ENCODE data around the gene SOWAHC.

The SOWAHC gene

DNA sequence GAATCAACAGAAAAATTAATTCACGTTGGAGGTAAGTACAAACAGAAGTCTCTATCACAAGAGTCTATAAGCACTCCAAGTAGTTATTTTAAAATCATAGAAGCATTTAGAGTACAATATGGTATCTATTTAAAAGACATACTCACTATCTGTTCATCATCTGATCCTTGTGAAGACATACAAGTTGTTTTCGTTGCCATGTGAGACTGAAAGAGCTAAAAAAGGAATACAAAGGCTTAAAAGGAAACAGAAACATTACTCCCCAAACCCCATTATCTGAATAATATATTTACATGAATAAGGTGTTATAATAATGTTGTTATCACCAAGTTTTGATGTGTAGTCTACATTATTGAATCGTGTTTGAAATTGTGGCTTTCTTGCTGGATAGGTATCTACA, 21.3 kb upstream of the SOWAHC start:
- no peak overlapping the region for H3K9ac ChIP-seq (ENCODE audit: low read length)
- no peak overlapping the region for H3K4me3 ChIP-seq (ENCODE audit: low read depth, low read length, poor library complexity, severe bottlenecking)
- no peaks in the 10 kb centered on the region for H3K36me3 ChIP-seq (ENCODE audit: insufficient read depth, low read length)
- no peaks in the 10 kb centered on the region for H3F3A ChIP-seq (ENCODE audit: insufficient read depth, low read length)
- no peaks in the 10 kb centered on the region for H3K27me3 ChIP-seq (ENCODE audit: insufficient read depth, low read length)
- H3K27ac ChIP-seq (ENCODE audit: low read depth, low read length, poor library complexity, severe bottlenecking): no peak overlapping the region
- no peaks in the 10 kb centered on the region for H4K20me1 ChIP-seq (ENCODE audit: insufficient read depth, low read length)
- H2AFZ ChIP-seq (ENCODE audit: low read length): no peak overlapping the region
- H3K9me2 ChIP-seq (ENCODE audit: low read depth, low read length): no peaks in the 10 kb centered on the region
- H3K9me3 ChIP-seq (ENCODE audit: low read length): no peaks in the 10 kb centered on the region
- no peaks in the 10 kb centered on the region for H3K4me1 ChIP-seq (ENCODE audit: insufficient read depth, low read length, severe bottlenecking)
- TF ChIP-seq, protein P1, sequence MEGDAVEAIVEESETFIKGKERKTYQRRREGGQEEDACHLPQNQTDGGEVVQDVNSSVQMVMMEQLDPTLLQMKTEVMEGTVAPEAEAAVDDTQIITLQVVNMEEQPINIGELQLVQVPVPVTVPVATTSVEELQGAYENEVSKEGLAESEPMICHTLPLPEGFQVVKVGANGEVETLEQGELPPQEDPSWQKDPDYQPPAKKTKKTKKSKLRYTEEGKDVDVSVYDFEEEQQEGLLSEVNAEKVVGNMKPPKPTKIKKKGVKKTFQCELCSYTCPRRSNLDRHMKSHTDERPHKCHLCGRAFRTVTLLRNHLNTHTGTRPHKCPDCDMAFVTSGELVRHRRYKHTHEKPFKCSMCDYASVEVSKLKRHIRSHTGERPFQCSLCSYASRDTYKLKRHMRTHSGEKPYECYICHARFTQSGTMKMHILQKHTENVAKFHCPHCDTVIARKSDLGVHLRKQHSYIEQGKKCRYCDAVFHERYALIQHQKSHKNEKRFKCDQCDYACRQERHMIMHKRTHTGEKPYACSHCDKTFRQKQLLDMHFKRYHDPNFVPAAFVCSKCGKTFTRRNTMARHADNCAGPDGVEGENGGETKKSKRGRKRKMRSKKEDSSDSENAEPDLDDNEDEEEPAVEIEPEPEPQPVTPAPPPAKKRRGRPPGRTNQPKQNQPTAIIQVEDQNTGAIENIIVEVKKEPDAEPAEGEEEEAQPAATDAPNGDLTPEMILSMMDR (IDR thresholded peaks at IDR 0.05; ENCODE audit: low read length): no peak
- no peak for TF ChIP-seq EZH2 (IDR thresholded peaks at IDR 0.05; ENCODE audit: borderline replicate concordance, low read length)
- no peaks in the 10 kb centered on the region for H3K79me2 ChIP-seq (ENCODE audit: insufficient read depth, low read length)
- no peak overlapping the region for H3K4me2 ChIP-seq (ENCODE audit: low read length)

DNA sequence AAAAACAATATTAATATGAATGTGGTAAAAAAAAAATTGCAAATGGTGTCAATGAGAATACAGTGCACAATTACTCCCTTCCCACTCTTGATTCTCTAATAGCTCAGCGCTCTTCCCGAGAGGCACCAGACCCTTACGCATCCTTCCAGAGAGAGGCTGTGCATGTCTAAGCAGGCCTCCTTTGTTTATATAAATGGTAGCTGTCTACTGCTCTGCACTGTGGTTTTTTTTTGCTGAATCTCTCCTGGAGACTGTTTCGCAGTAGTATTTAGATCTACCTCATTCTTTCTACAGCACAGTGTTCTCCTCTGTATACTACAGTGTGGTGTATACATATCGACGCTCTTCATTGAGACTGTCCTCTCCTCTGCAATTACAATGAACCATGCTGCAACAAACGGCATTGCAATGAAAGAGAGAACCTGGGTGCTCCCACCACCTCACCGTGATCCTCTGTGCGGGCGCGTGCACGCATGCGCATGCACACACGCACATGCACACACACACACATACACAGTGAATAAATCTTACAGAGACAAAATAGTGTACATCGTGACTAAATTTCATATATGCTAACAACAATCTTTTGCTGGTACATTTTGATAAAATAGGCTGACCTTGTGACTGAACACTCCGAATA, 19.8 kb upstream of the SOWAHC start:
- Histone ChIP-seq H3K36me3 (ENCODE audit: insufficient read depth, low read length) (no peaks in the 10 kb centered on the region), H3K9me3 (ENCODE audit: low read length) (no peaks in the 10 kb centered on the region), H3K4me3 (ENCODE audit: low read depth, low read length, poor library complexity, severe bottlenecking) (no peak overlapping the region), H3K9me2 (ENCODE audit: low read depth, low read length) (no peaks in the 10 kb centered on the region), H3K27me3 (ENCODE audit: insufficient read depth, low read length) (no peaks in the 10 kb centered on the region), H2AFZ (ENCODE audit: low read length) (no peak overlapping the region), H3K4me2 (ENCODE audit: low read length) (no peak overlapping the region), H3K79me2 (ENCODE audit: insufficient read depth, low read length) (no peaks in the 10 kb centered on the region), H3K4me1 (ENCODE audit: insufficient read depth, low read length, severe bottlenecking) (no peaks in the 10 kb centered on the region), H3K9ac (ENCODE audit: low read length) (no peak overlapping the region), H4K20me1 (ENCODE audit: insufficient read depth, low read length) (no peaks in the 10 kb centered on the region), H3K27ac (ENCODE audit: low read depth, low read length, poor library complexity, severe bottlenecking) (no peak overlapping the region), H3F3A (ENCODE audit: insufficient read depth, low read length) (no peaks in the 10 kb centered on the region)
- TF ChIP-seq, protein P1 (IDR thresholded peaks at IDR 0.05; ENCODE audit: low read length): no peak
- no peak for TF ChIP-seq EZH2 (IDR thresholded peaks at IDR 0.05; ENCODE audit: borderline replicate concordance, low read length)

DNA sequence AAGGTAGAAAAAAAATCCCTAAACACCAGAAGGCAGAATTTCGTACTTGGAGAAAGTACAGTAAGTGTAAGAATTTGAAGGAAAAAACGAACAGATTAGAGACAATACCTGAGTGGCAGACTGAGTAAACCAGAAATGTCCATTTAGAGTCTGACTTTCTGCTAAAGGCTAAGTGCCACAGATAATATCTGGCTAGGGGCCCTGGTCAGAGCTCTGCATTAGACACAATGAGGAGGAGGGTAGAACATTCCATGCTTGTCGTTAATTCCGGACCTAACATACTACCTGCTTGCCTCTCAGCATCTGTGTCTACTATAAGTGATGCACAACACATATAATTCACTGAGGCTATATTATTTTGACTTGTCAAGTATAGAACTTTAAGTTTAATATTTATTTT, 18.5 kb upstream of the SOWAHC start:
- Histone ChIP-seq H3K9me3 (ENCODE audit: low read length) (no peaks in the 10 kb centered on the region), H3F3A (ENCODE audit: insufficient read depth, low read length) (no peaks in the 10 kb centered on the region), H3K9ac (ENCODE audit: low read length) (no peak overlapping the region), H4K20me1 (ENCODE audit: insufficient read depth, low read length) (no peaks in the 10 kb centered on the region), H3K9me2 (ENCODE audit: low read depth, low read length) (no peaks in the 10 kb centered on the region), H3K27me3 (ENCODE audit: insufficient read depth, low read length) (no peaks in the 10 kb centered on the region), H3K4me3 (ENCODE audit: low read depth, low read length, poor library complexity, severe bottlenecking) (no peak overlapping the region), H2AFZ (ENCODE audit: low read length) (no peak overlapping the region), H3K79me2 (ENCODE audit: insufficient read depth, low read length) (no peaks in the 10 kb centered on the region), H3K36me3 (ENCODE audit: insufficient read depth, low read length) (no peaks in the 10 kb centered on the region), H3K27ac (ENCODE audit: low read depth, low read length, poor library complexity, severe bottlenecking) (no peak overlapping the region), H3K4me1 (ENCODE audit: insufficient read depth, low read length, severe bottlenecking) (no peaks in the 10 kb centered on the region), H3K4me2 (ENCODE audit: low read length) (no peak overlapping the region)
- TF ChIP-seq, protein P1 (IDR thresholded peaks at IDR 0.05; ENCODE audit: low read length): no peak
- no peak for TF ChIP-seq EZH2 (IDR thresholded peaks at IDR 0.05; ENCODE audit: borderline replicate concordance, low read length)
